HG03039 (cell line): Measurements from ENCODE around the gene OOSP4A.

ENCODE experiments used
- ATAC-seq: cut with Tn5 transposase; IDR thresholded peaks from one replicate; pipeline ENCODE4 v1.9.1; 2021; ENCODE audit warnings: mild to moderate bottlenecking, moderate library complexity; ENCODE audit not compliant: unreplicated experiment

OOSP4A gene

GRCh38 chr11:59963733-59964132, at the start of gene OOSP4A:
Gene OOSP4A, plus strand, starts transcription at chr11:59964033. Its CDS starts 0 bp downstream, at chr11:59964033.
- no peak for ATAC-seq

GRCh38 chr11:59918480-59918879, 45.4 kb upstream of the OOSP4A start:
- no peak for ATAC-seq

GRCh38 chr11:59918987-59919589, 44.7 kb upstream of the OOSP4A start:
- no peak for ATAC-seq

- no peak for ATAC-seq
Measured at GRCh38 chr11:59923813-59924212, 40.0 kb upstream of the OOSP4A start.

GRCh38 chr11:59931688-59932087, 32.1 kb upstream of the OOSP4A start:
- ATAC-seq: no peak

GRCh38 chr11:59938132-59938531, 25.7 kb upstream of the OOSP4A start, which contains the start of gene OOSP1:
Gene OOSP1, plus strand, starts transcription at chr11:59938432. Its CDS starts 23 bp downstream, at chr11:59938455.
- ATAC-seq: no peak

GRCh38 chr11:59938718-59939117, 25.1 kb upstream of the OOSP4A start:
- no peak for ATAC-seq

- no peak for ATAC-seq
Measured at GRCh38 chr11:59939482-59939881, 24.4 kb upstream of the OOSP4A start.

GRCh38 chr11:59941091-59941490, 22.7 kb upstream of the OOSP4A start:
- no peak for ATAC-seq

- no peak for ATAC-seq
Measured at GRCh38 chr11:59943997-59944714, 19.7 kb upstream of the OOSP4A start.

- ATAC-seq: no peak
Measured at GRCh38 chr11:59944720-59945119, 19.1 kb upstream of the OOSP4A start.

GRCh38 chr11:59953463-59954218, 10.2 kb upstream of the OOSP4A start:
- no peak for ATAC-seq

- ATAC-seq: no peak
Measured at GRCh38 chr11:59954219-59954847, 9.5 kb upstream of the OOSP4A start.

- ATAC-seq: no peak
Measured at GRCh38 chr11:59957094-59957493, 6.7 kb upstream of the OOSP4A start.

GRCh38 chr11:59960502-59961381, 3.1 kb upstream of the OOSP4A start:
- no peak for ATAC-seq

- ATAC-seq: no peak
Measured at GRCh38 chr11:59962107-59962482, 1.7 kb upstream of the OOSP4A start.

- ATAC-seq: no peak
Measured at GRCh38 chr11:59965424-59965823, 1.6 kb downstream of the OOSP4A start.

GRCh38 chr11:59966201-59966600, 2.4 kb downstream of the OOSP4A start:
- ATAC-seq: no peak

- no peak for ATAC-seq
Measured at GRCh38 chr11:59967677-59968394, 4.0 kb downstream of the OOSP4A start.

GRCh38 chr11:59968395-59968783, 4.6 kb downstream of the OOSP4A start:
- no peak for ATAC-seq
